ENCODE data around the gene TLR8. TPM values are rescaled to one million over a fixed set of nuclear protein-coding genes. Genes with fewer than 3 reads are reported as not detected.

TLR8 gene
- total and polyA plus RNA-seq, 2 of the 13 experiments (the other 11 are each of a cell fraction or from before 2014, with no cell fraction given): not detected

- H3K79me2 ChIP-seq (ENCODE audit: insufficient read depth, low read length): no peaks in the 10 kb centered on the region
- H3K9ac ChIP-seq (ENCODE audit: insufficient read depth, low read depth, low read length): no peak overlapping the region
- TF ChIP-seq REPIN1 (CRISPR knock-in tag; IDR thresholded peaks at IDR 0.05; ENCODE audit: borderline replicate concordance, low read depth): no peak
- no peak for TF ChIP-seq USF2 (IDR thresholded peaks at IDR 0.05; ENCODE audit: low read depth, low read length)
- TF ChIP-seq USF2 (CRISPR knock-in tag; IDR thresholded peaks at IDR 0.05; ENCODE audit: borderline replicate concordance): no peak
- TF ChIP-seq SAP130 (CRISPR knock-in tag; IDR thresholded peaks at IDR 0.05; ENCODE audit: low read depth): no peak
- TF ChIP-seq POLR2A (IDR thresholded peaks at IDR 0.05; ENCODE audit: insufficient read depth in 1 of 2, low read depth in 2 of 2, low read length in 2 of 2): no peak
- TF ChIP-seq HOXA7 (CRISPR knock-in tag; IDR thresholded peaks at IDR 0.05): no peak
- TF ChIP-seq ARNT (IDR thresholded peaks at IDR 0.05): no peak
- TF ChIP-seq EHMT2 (IDR thresholded peaks at IDR 0.05; ENCODE audit: borderline replicate concordance, low read depth, low read length): no peak
- no peak for TF ChIP-seq HNF4A (CRISPR knock-in tag; IDR thresholded peaks at IDR 0.05)
- no peak for TF ChIP-seq NFYB (CRISPR knock-in tag; IDR thresholded peaks at IDR 0.05)
- no peak for TF ChIP-seq KDM5B (CRISPR knock-in tag; IDR thresholded peaks at IDR 0.05; ENCODE audit: borderline replicate concordance)
- no peak overlapping the region for H3K4me2 ChIP-seq (ENCODE audit: low read depth, low read length)
- ATAC-seq: no peak
- FAIRE-seq: peak; percentile 23
- POLR2A ChIA-PET: no interaction called here
- CTCF ChIA-PET (ENCODE audit: low intra/inter-chr PET ratio, low total read pairs): no interaction called here
- no peak overlapping the region for H3K4me3 ChIP-seq (replicated peaks in 1 of 3; ENCODE audit: insufficient read depth in 1 of 3, low read depth in 2 of 3, low read length in 3 of 3)
- no peaks in the 10 kb centered on the region for H4K20me1 ChIP-seq (ENCODE audit: insufficient read depth, low read length)
- H3K27ac ChIP-seq (ENCODE audit: extremely low read length, insufficient read depth, low read length): no peak overlapping the region
- no TSS peak for BruUV-seq (replicated peaks)
- no peak for DNase-seq (ENCODE audit: low spot score)
- in situ Hi-C loops (cut with HindIII; ENCODE audit: extremely low pct_ligation_motif_present, low pct_unique_long_range_greater_than_20kb): no loop called here
- H2AFZ ChIP-seq (ENCODE audit: low read length): no peak overlapping the region
- 0% methylated on average over 3 of the region's 3 CpGs for WGBS (ENCODE audit: low lambda C conversion rate)
- no peaks in the 10 kb centered on the region for H3K4me1 ChIP-seq (ENCODE audit: insufficient read depth, low read length)
- H3K36me3 ChIP-seq (replicated peaks in 1 of 2; ENCODE audit: control insufficient read depth in 1 of 2, insufficient read depth in 2 of 2, low read length in 2 of 2): no peaks in the 10 kb centered on the region
- no peaks in the 10 kb centered on the region for H3K27me3 ChIP-seq (ENCODE audit: control insufficient read depth in 1 of 2, insufficient read depth in 2 of 2, low read length in 2 of 2)
- H3K9me3 ChIP-seq (ENCODE audit: low read length): no peaks in the 10 kb centered on the region
- intact Hi-C loops (cut with micrococcal nuclease; ENCODE audit: unreplicated experiment): no loop called here
These were observed 18.7 kb upstream of the TLR8 start for GRCh38 chrX:12887767-12888166.

All from HepG2 (cell line).